Loucy (cell line): ENCODE measurements around the gene ARHGAP35.

ENCODE experiments used
- EZH2phosphoT487 ChIP-seq: fragments of 200-600 bp; IDR thresholded peaks from 2 replicates; pipeline ENCODE4 v1.6.1; 2018; ENCODE audit warnings: antibody characterized with exemption, mild to moderate bottlenecking, moderate library complexity, borderline replicate concordance
- TF ChIP-seq, protein P1 (sequence below): fragments of 200-600 bp; sonication (generic); conservative IDR thresholded peaks from 2 replicates; pipeline ENCODE4 v1.5.1; 2014; ENCODE audit warnings: mild to moderate bottlenecking, antibody characterized with exemption, low read length

DNA sequence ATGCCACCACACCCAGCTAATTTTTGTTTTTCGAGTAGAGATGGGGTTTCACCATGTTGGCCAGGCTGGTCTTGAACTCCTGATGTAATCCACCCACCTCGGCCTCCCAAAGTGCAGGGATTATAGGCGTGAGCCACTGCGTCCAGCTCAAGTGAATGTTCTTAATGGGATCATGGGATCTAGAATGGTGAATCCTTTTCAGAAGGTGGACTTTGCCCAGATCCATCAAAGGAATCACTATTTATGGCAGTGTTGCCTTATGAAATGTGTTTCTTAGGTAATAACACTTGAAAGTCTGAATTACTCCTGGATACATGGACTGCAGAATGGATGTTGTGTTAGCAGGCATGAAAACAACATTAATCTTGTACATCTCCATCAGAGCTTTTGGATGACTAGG is 20.3 kb downstream of the ARHGAP35 start:
- TF ChIP-seq, protein P1, sequence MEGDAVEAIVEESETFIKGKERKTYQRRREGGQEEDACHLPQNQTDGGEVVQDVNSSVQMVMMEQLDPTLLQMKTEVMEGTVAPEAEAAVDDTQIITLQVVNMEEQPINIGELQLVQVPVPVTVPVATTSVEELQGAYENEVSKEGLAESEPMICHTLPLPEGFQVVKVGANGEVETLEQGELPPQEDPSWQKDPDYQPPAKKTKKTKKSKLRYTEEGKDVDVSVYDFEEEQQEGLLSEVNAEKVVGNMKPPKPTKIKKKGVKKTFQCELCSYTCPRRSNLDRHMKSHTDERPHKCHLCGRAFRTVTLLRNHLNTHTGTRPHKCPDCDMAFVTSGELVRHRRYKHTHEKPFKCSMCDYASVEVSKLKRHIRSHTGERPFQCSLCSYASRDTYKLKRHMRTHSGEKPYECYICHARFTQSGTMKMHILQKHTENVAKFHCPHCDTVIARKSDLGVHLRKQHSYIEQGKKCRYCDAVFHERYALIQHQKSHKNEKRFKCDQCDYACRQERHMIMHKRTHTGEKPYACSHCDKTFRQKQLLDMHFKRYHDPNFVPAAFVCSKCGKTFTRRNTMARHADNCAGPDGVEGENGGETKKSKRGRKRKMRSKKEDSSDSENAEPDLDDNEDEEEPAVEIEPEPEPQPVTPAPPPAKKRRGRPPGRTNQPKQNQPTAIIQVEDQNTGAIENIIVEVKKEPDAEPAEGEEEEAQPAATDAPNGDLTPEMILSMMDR: no peak
- no peak for TF ChIP-seq EZH2phosphoT487
